Prostate gland (tissue), 2 donors: ENCODE measurements around the gene ALK.
"Not testable (repeated sequence)": the region's sequence is repeated elsewhere in the genome, so short reads cannot be mapped to it uniquely, and the experiment has no call there.

Experiments
- POLR2A ChIP-seq: fragments of 450-650 bp; IDR thresholded peaks from one replicate; pipeline ENCODE4 v1.6.1; 2016; ENCODE audit warnings: antibody characterized with exemption, mild to moderate bottlenecking
- POLR2AphosphoS5 ChIP-seq: sonication (generic); formaldehyde crosslinking; IDR thresholded peaks from one replicate; pipeline ENCODE4 v1.6.1; 2017; ENCODE audit warnings: antibody characterized with exemption
- TF ChIP-seq, protein P1 (sequence below), 4 experiments: fragments of 200-600 bp in 2 of 4; fragments of 450-650 bp in 2 of 4; sonication (generic) in 2 of 4; IDR thresholded peaks; 1 replicate in 3 of 4; 2 replicates in 1 of 4; pipeline ENCODE4 v1.5.1; 2016 to 2019; ENCODE audit warnings: antibody characterized with exemption in 4 of 4, mild to moderate bottlenecking in 2 of 4, moderate library complexity in 2 of 4

DNA sequence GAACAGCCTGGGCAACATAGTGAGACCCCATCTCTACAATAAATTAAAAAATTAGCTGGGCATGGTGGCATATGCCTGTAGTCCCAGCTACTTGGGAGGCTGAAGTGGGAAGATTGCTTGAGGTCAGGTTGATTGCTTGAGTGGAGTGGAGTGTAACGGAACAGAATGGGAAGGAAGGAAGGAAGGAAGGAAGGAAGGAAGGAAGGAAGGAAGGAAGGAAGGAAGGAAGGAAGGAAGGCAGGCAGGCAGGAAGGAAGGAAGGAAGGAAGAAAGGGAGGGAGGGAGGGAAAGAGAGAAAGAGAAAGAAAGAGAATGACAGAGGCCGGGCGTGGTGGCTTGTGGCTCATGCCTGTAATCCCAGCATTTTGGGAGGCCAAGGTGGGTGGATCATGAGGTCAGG is 170.9 kb downstream of the ALK start:
- TF ChIP-seq, protein P1, sequence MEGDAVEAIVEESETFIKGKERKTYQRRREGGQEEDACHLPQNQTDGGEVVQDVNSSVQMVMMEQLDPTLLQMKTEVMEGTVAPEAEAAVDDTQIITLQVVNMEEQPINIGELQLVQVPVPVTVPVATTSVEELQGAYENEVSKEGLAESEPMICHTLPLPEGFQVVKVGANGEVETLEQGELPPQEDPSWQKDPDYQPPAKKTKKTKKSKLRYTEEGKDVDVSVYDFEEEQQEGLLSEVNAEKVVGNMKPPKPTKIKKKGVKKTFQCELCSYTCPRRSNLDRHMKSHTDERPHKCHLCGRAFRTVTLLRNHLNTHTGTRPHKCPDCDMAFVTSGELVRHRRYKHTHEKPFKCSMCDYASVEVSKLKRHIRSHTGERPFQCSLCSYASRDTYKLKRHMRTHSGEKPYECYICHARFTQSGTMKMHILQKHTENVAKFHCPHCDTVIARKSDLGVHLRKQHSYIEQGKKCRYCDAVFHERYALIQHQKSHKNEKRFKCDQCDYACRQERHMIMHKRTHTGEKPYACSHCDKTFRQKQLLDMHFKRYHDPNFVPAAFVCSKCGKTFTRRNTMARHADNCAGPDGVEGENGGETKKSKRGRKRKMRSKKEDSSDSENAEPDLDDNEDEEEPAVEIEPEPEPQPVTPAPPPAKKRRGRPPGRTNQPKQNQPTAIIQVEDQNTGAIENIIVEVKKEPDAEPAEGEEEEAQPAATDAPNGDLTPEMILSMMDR (IDR thresholded peaks at IDR 0.05), result not testable (repeated sequence)
- not testable (repeated sequence) for TF ChIP-seq POLR2A, POLR2AphosphoS5
